Fibroblast of villous mesenchyme (primary cell): ENCODE results near the gene AP2B1. TPM values are rescaled to one million over a fixed set of nuclear protein-coding genes. Genes with fewer than 3 reads are reported as not detected.

Experiments
- DNase-seq: peaks from one replicate; pipeline ENCODE4 v3.0.0-alpha.2; 2010; ENCODE audit warnings: low read depth
- H3K4me3 ChIP-seq: 2 replicates; pipeline ENCODE4 v1.5.1; 2011; ENCODE audit warnings: low read depth, mild to moderate bottlenecking, low read length
- total RNA-seq: library from RNA; depleted of rRNA; stranded (reverse); fragments of >200 nt; gene quantifications from 2 replicates; pipeline ENCODE4 v1.2.3, GENCODE V29; 2012
- TF ChIP-seq, protein P1 (sequence below): IDR thresholded peaks from 2 replicates; pipeline ENCODE4 v1.5.1; 2012; ENCODE audit warnings: low read depth, mild to moderate bottlenecking, low read length; ENCODE audit not compliant: insufficient read depth

Gene AP2B1
- total RNA-seq, 1 donor = 97.6 TPM

DNA sequence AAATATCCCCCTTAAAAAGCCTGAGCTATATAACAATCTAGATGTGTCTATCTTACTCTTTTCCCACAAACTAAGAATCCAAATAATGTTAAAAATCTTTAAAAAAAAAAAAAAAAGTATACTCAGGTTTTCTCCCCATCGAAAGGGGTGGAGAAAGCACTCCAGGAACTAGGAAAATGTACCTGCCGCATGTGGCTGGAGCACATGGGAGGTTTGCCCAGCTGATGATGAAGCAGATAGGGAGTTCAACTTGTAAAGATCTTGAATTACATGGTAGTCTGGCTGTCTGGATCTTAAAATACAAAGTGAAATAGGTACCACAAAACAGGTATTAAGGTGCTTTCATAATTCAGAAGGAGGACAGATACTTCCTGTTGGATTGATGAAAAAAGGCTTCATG, 17.7 kb upstream of the AP2B1 start:
- DNase-seq = no peak
- TF ChIP-seq, protein P1, sequence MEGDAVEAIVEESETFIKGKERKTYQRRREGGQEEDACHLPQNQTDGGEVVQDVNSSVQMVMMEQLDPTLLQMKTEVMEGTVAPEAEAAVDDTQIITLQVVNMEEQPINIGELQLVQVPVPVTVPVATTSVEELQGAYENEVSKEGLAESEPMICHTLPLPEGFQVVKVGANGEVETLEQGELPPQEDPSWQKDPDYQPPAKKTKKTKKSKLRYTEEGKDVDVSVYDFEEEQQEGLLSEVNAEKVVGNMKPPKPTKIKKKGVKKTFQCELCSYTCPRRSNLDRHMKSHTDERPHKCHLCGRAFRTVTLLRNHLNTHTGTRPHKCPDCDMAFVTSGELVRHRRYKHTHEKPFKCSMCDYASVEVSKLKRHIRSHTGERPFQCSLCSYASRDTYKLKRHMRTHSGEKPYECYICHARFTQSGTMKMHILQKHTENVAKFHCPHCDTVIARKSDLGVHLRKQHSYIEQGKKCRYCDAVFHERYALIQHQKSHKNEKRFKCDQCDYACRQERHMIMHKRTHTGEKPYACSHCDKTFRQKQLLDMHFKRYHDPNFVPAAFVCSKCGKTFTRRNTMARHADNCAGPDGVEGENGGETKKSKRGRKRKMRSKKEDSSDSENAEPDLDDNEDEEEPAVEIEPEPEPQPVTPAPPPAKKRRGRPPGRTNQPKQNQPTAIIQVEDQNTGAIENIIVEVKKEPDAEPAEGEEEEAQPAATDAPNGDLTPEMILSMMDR = no peak
- H3K4me3 ChIP-seq = no peak overlapping the region

DNA sequence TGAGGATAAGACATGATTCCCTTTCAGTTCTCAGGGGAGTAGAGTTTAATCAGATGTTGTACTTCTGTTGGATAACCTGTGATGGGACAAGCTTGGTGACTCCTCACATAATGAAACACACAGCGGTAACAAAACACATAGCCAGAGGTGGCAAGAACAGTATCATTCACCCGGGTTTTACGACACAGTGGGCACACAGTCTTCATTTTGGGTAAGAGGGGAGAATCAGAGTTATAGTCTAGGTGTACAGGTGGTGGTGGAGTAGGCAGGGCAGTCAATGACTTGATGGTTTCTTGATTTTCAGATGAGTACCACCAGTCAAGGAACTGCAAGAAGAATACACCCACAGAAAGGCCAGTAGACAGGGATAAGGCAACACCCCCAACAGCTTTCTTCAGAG, 11.4 kb upstream of the AP2B1 start:
- DNase-seq = no peak
- TF ChIP-seq, protein P1 = no peak

DNA sequence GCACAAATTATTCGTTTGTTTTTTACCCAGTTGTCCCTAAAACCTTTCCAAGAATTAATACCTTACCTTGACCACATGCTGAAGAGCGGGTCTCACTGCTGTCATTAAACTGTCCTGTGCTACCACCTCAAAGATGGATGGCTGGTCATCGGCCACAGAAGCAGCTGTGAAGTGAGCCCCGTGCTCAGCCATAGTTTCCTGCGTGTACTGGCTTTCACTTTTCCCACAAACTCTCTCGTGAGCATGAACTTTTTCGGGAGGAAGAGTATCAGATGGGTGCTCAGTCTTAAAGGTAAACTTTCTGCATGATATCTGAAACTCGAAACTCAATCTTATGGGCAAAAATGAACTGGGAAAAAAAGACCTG, 9.3 kb upstream of the AP2B1 start:
- TF ChIP-seq, protein P1 = no peak
- H3K4me3 ChIP-seq = peak overlapping the region; percentile 83
- peak; percentile 41 for DNase-seq

More for the DNA sequence above, 11.4 kb upstream of the AP2B1 start:
- H3K4me3 ChIP-seq = no peak overlapping the region

DNA sequence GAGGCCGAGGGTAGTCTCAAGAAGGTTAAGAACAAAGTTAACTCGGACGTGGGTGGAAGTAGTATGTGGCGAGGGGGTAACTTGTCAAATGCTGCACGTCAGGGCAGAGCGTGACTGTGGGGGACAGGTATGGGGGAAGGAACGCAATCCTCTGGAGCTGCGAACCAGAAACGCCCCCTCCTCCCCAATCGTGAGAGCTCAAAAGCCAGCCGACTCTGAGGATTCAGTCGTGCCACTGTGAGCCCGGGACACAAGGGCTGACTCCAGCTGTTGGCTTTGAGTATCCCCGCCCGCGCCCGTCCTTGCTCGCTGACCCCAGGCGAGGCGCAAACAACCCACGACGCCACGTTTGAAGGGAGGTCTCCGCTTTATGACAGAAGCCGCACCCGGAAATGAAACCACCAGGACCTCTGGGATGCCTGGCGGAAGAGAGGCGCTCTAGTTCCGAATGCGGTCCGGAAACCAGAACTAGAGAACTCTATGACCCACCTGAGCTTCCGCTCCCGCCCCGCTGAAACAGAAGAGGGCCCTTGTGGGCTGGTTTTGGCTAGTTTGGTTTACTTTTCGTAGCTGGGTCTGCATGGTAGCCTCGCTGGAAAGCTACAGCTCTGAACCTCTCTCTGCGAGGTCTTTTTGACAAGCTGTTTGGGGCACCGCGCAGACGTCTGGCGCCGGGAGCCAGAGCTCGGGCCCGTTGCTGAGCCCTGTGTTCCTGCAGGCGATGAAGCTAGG, 8.8 kb upstream of the AP2B1 start, which contains the start of gene PEX12:
PEX12 (minus strand) TSS at position 375 of the 732 bp plus-strand sequence. CDS start 550 bp downstream, outside the sequence.
- TF ChIP-seq, protein P1 = no peak
- H3K4me3 ChIP-seq = peak within 1 kb of the TSS; percentile 83
- DNase-seq = peak; percentile 87

DNA sequence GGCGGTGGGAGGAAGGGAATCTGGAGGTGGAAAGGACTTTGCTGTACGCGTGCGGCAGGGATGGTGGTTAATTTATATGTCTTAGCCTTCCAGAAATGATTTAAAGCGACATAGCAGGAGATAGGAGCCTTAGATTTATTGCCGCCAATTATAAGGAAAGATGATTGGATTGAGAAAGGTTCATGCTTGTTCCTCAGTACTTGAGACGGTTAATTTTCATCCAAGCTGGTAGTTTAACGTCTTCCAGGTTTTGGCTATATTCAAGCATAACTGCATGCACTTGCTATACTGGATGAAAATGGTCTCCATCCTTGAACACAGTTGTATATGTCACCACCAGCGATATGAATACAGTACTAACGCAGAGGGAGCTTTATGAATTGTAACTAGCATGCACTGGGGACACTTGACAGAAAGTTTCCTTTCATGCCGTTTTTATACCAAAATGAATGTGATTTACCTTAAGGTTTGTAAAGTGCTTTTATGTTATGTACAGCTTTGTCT, 8.1 kb upstream of the AP2B1 start:
- TF ChIP-seq, protein P1 = no peak
- DNase-seq = no peak
- peak overlapping the region; percentile 83 for H3K4me3 ChIP-seq

DNA sequence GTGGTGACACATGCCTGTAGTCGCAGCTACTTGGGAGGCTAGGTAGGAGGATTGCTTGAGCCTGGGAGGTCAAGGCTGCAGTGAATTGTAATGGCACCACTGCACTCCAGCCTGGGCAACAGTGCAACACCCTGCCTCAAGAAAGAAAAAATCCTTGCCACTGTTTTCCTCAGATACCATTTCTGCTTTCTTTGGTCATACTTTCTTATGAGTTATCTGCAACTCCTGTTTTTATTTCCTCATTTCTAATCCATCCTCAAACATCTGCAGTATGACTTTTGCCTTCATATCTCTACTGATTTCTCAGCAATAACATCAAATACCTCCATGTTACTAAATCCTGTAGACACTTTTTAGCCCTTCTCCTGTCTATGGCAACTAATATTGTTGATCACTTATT, 3.1 kb upstream of the AP2B1 start:
- H3K4me3 ChIP-seq = no peak overlapping the region
- TF ChIP-seq, protein P1 = no peak
- DNase-seq = no peak
